ENCODE measurements around the gene ACTR5.
A peak's percentile ranks its signal among the peaks of the same experiment; 100 is the strongest.
"Not testable (repeated sequence)": the region's sequence is repeated elsewhere in the genome, so short reads cannot be mapped to it uniquely, and the experiment has no call there.

The ACTR5 gene

DNA sequence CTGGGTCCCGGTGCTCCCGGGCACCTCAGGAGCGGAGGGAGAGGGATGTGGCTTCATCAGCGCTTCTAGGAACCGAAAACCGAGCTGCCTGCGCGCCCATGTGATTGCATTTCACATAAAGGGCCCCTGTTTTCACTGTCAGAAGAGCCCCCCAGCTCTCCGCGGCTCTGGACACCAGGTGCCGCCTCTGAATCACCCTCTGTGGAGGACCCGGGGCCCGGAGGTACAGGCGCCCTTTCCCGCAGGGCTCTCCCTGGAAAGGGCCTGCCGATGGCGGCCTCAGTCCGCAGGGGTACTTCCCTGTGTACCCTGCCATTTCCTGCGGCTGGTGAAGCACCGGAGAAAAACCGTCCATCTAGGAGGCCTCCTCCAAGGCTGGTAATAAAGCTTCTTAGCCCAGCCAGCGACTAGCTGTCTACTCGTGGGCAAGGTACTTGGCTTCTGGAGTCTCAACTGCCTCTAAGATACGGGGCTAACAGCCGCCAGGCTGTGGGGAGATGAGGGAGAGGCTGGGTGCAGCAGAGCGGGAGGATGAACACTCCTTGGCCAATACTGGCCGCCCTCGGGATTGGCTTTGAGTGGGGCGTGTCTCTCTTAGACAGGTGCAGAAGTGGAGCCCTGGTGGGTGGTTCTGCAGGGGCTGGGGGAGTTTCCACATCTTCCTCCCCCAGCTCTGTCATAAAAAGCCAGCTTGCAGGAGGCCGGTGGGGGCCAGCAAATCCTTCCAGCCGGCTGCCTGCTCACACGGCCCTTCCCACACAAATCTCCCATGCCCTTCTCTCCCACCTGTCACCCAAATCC is 58.8 kb downstream of the ACTR5 start:
- Histone ChIP-seq H3K4me3 (ENCODE audit: low read depth, low read length) (peak overlapping the region; percentile 74), H3K27ac (ENCODE audit: low read depth, low read length) (no peak overlapping the region), H3K36me3 (ENCODE audit: control insufficient read depth, insufficient read depth, low read length) (no peaks in the 10 kb centered on the region), H3K27me3 (ENCODE audit: control insufficient read depth, insufficient read depth, low read length) (peaks cover 32% of the 10 kb centered on the region), H3K9ac (ENCODE audit: low read length) (peak overlapping the region; percentile 79), H3K9me3 (ENCODE audit: control insufficient read depth, insufficient read depth, low read depth, low read length) (no peaks in the 10 kb centered on the region), H3K4me1 (ENCODE audit: control insufficient read depth, insufficient read depth, low read length) (peaks cover 23% of the 10 kb centered on the region)

DNA sequence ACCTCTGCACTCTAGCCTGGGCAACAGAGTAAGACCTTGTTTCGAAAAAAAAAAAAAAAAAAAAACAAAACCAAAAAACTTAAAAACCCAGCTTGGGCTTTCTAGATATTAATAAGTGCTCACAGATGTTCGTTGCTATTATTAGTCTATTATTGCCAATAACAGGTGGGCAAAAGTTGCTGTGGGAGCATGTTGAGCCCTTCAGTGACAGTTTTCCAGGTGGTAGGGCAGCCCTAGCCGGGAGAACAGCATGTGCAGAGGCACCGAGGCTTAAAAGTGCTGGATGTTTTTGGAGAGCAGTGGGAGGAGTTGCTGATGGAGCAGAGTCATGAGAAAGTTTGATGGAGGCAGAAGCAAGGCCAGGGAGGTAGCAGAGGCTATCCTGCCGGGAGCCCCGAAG is 61.7 kb downstream of the ACTR5 start:
- no peak overlapping the region for H3K4me3 ChIP-seq (ENCODE audit: low read depth, low read length)
- no peaks in the 10 kb centered on the region for H3K36me3 ChIP-seq (ENCODE audit: control insufficient read depth, insufficient read depth, low read length)
- H3K9me3 ChIP-seq (ENCODE audit: control insufficient read depth, insufficient read depth, low read depth, low read length) = no peaks in the 10 kb centered on the region
- H3K4me1 ChIP-seq (ENCODE audit: control insufficient read depth, insufficient read depth, low read length) = peaks cover 15% of the 10 kb centered on the region
- peaks cover 32% of the 10 kb centered on the region for H3K27me3 ChIP-seq (ENCODE audit: control insufficient read depth, insufficient read depth, low read length)
- H3K9ac ChIP-seq (ENCODE audit: low read length) = no peak overlapping the region
- H3K27ac ChIP-seq (ENCODE audit: low read depth, low read length) = no peak overlapping the region

DNA sequence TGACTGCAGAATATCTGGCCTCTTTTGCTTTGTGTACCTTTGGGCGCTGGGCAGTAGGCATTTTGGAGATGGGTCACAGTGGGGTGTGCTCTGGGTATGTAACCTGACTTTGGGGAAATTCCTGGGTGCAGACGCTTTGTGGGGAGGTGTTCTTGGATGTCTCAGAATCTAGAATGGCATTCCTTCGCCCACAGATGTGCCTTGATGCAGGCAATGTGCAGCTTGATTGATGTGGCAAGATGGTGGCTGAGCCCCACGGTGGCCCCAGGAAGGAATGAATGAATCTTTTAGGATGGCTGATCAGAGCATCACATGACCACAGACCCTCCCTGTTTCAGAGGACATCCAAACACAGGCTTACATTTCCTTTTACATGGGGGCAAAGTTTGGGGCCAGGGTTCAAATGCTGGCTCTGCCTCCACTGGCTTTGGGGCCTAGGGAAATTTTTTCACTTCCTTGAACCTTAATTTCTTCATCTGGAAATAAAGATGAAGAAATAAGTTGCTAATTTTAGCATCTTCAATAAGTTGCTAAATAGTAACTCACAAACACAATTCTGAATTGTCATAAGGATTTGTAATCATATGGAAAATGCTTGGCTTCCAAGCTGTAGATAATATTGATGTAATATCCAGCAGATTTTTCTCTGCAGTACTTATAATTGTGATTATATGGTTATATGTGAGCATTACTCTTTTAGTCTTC is 62.8 kb downstream of the ACTR5 start:
- Histone ChIP-seq H3K27ac (ENCODE audit: low read depth, low read length) (no peak overlapping the region), H3K36me3 (ENCODE audit: control insufficient read depth, insufficient read depth, low read length) (no peaks in the 10 kb centered on the region), H3K9me3 (ENCODE audit: control insufficient read depth, insufficient read depth, low read depth, low read length) (no peaks in the 10 kb centered on the region), H3K27me3 (ENCODE audit: control insufficient read depth, insufficient read depth, low read length) (peaks cover 27% of the 10 kb centered on the region), H3K4me1 (ENCODE audit: control insufficient read depth, insufficient read depth, low read length) (peaks cover 12% of the 10 kb centered on the region), H3K4me3 (ENCODE audit: low read depth, low read length) (no peak overlapping the region), H3K9ac (ENCODE audit: low read length) (no peak overlapping the region)

DNA sequence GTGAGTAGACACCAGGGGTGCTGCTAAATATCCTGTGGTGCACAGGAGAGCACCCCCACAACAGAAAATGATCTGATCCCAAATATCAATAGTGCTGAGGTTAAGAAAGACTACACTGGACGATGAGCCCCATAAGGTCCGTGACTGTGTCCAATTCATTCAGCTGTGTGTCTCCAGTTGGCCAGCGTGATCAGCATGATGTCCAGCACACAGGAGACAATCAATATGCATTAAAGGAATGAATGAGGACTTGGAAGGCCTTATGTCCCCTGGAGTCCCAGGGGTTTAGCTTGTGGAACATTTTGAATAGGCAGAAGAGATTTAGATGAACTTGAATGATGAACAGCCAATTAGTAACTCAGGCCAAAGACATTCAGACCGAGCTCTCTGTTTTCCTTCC is 63.5 kb downstream of the ACTR5 start:
- H3K4me1 ChIP-seq (ENCODE audit: control insufficient read depth, insufficient read depth, low read length) = peaks cover 17% of the 10 kb centered on the region
- H3K9ac ChIP-seq (ENCODE audit: low read length) = no peak overlapping the region
- no peak overlapping the region for H3K27ac ChIP-seq (ENCODE audit: low read depth, low read length)

DNA sequence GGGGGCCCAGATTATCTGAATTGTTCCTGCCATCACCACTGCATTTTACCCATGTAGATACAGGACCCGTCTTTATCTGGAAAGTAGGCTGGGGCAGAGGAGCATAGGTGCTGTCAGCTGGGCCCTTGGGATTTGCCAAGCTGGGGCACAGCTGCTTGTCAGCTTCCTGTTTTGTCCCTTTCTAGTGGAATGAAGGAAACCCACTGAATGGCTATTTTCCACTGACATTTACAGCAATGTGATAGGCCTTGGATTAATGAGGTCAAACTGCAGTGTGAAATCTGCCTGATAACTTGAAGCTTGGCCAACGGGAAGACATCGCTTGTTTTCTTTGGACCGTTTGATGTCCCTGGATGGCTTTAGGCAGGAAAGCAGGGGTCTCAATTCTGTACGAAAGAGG is 63.9 kb downstream of the ACTR5 start:
- no peak overlapping the region for H3K27ac ChIP-seq (ENCODE audit: low read depth, low read length)

More for the DNA sequence above, 63.5 kb downstream of the ACTR5 start:
- Histone ChIP-seq H3K4me3 (ENCODE audit: low read depth, low read length) (no peak overlapping the region), H3K9me3 (ENCODE audit: control insufficient read depth, insufficient read depth, low read depth, low read length) (no peaks in the 10 kb centered on the region), H3K27me3 (ENCODE audit: control insufficient read depth, insufficient read depth, low read length) (peaks cover 20% of the 10 kb centered on the region), H3K36me3 (ENCODE audit: control insufficient read depth, insufficient read depth, low read length) (no peaks in the 10 kb centered on the region)

DNA sequence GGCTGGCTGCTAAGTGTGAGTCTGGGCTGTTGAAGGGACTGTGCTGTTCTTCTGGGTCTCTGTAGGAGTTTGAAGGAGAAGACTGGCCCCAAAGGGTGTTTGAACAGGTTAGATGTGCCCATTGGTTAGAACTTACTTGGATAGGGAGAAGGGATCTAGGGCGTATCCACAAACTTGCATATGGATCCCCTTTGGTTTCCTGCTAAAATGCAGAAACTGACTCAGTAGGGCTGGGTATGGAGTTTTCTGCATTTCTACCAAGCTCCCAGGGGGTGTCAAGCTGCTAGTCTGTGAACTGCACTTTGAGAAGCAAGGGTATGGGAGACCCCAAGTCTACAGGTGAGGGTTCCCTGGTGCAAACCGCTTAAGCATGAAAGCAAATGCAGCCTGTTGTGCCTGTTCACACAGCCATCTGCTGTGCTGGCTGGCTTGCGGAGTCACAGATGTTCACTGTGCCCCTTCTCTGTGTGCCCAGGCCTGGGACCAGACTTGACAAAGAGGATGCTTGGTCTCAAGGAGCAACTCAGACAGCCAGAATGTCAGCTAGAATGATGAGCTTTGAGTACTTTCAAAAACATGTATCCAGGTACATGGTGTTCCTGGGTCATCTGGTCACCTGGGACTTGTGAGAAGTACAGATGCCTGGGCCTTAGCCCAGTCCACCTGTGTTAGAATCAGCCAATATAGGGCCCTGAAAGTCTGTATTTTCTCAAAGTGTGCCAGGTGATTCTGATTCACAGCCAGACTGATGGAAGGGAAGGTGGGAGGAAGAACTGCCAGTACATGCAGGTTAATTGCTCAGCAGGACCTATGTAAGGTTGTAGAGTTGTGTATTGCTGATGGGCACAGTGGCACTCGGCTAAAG is 64.7 kb downstream of the ACTR5 start:
- Histone ChIP-seq H3K4me3 (ENCODE audit: low read depth, low read length) (no peak overlapping the region), H3K9ac (ENCODE audit: low read length) (no peak overlapping the region), H3K27ac (ENCODE audit: low read depth, low read length) (no peak overlapping the region), H3K4me1 (ENCODE audit: control insufficient read depth, insufficient read depth, low read length) (peaks cover 14% of the 10 kb centered on the region), H3K9me3 (ENCODE audit: control insufficient read depth, insufficient read depth, low read depth, low read length) (no peaks in the 10 kb centered on the region), H3K36me3 (ENCODE audit: control insufficient read depth, insufficient read depth, low read length) (no peaks in the 10 kb centered on the region), H3K27me3 (ENCODE audit: control insufficient read depth, insufficient read depth, low read length) (peaks cover 8% of the 10 kb centered on the region; the same call in 1 of the 2 replicates)

More for the DNA sequence above, 63.9 kb downstream of the ACTR5 start:
- Histone ChIP-seq H3K36me3 (ENCODE audit: control insufficient read depth, insufficient read depth, low read length) (no peaks in the 10 kb centered on the region), H3K9me3 (ENCODE audit: control insufficient read depth, insufficient read depth, low read depth, low read length) (no peaks in the 10 kb centered on the region), H3K9ac (ENCODE audit: low read length) (no peak overlapping the region), H3K4me3 (ENCODE audit: low read depth, low read length) (no peak overlapping the region), H3K27me3 (ENCODE audit: control insufficient read depth, insufficient read depth, low read length) (peaks cover 16% of the 10 kb centered on the region), H3K4me1 (ENCODE audit: control insufficient read depth, insufficient read depth, low read length) (peaks cover 14% of the 10 kb centered on the region)

DNA sequence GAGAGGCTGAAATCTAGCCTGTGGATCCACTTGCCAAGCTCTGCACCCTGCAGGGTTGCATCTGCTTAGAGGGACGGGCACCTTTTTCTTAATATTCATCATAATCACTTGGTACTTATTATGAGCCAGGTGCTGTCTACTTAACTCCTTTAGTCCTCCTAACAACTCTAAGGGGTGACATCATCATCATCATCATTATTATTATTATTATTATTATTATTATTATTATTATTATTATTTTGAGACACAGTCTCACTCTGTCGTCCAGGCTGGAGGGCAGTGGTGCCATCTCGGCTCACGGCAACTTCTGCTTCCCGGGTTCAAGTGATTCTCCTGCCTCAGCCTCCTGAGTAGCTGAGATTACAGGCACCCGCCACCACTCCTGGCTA is 65.3 kb downstream of the ACTR5 start:
- not testable (repeated sequence) for H3K36me3 ChIP-seq (ENCODE audit: control insufficient read depth, insufficient read depth, low read length); H3K4me3 ChIP-seq (ENCODE audit: low read depth, low read length); H3K27ac ChIP-seq (ENCODE audit: low read depth, low read length); H3K27me3 ChIP-seq (ENCODE audit: control insufficient read depth, insufficient read depth, low read length); H3K9ac ChIP-seq (ENCODE audit: low read length); H3K9me3 ChIP-seq (ENCODE audit: control insufficient read depth, insufficient read depth, low read depth, low read length)
- H3K4me1 ChIP-seq (ENCODE audit: control insufficient read depth, insufficient read depth, low read length) = peaks cover 20% of the 10 kb centered on the region

DNA sequence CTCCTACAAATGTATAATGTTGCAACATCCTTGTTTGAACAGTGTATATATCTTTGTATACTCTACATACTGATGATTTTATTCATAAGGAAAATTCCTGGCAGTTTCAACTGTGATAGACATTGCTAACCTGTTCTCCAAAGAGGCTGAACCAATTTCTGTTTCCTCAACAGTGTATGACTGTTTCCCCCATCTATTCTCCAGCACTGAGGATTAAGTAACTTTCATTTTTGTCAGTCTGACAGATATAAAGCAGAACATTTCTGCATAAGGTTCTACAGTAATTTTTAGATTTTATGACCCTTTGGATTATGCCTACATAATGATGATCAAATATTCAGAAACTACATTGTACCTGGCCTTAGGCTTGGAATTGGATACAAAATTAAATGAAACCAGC is 67.2 kb downstream of the ACTR5 start:
- no peaks in the 10 kb centered on the region for H3K9me3 ChIP-seq (ENCODE audit: control insufficient read depth, insufficient read depth, low read depth, low read length)
- H3K4me1 ChIP-seq (ENCODE audit: control insufficient read depth, insufficient read depth, low read length) = peaks cover 22% of the 10 kb centered on the region
- no peak overlapping the region for H3K27ac ChIP-seq (ENCODE audit: low read depth, low read length)
- H3K4me3 ChIP-seq (ENCODE audit: low read depth, low read length) = no peak overlapping the region
- no peaks in the 10 kb centered on the region for H3K36me3 ChIP-seq (ENCODE audit: control insufficient read depth, insufficient read depth, low read length)
- H3K9ac ChIP-seq (ENCODE audit: low read length) = no peak overlapping the region
- H3K27me3 ChIP-seq (ENCODE audit: control insufficient read depth, insufficient read depth, low read length) = no peaks in the 10 kb centered on the region

DNA sequence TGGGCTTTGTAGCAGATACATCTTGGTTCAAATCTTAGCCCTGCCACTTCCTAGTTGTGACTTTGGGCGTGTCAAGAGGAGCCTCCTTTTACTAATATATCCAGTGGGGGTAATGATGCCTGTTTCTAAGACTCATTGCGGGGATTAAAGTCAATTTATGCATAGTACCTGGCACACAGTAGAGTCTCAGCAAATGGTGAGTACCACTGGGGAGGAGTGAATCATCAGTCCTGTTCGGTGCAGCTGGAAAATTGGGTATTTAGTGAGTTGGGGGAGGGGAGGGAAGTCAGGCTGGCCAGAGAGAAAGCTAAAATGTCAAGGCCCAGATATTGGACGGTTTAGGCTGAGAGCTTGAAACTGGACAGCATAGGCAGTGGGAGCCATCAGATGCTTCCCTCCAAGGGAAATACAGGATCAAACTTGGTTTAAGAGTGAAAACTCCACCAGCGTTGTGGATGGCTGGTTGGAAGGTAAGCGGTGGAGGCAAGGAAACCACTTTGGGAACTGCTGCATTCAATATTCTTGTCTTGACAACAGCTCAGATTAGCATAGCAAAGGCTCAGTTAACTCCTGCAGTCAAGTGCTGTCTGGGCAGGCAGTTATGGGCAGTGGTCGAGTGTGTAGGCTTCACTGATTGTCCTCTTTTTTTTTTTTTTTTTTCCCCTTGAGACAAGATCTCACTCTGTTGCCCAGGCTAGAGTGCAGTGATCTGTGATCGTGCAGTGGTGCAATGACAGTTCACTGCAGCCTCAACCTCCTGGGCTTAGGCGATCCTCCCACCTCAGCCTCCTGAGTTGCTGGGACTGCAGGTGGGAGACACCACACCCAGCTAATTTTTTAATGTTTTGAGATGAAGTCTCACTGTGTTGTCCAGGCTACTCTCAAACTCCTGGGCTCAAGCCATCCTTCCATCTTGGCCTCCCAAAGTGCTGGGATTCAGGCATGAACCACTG is 70.1 kb downstream of the ACTR5 start:
- H3K27ac ChIP-seq (ENCODE audit: low read depth, low read length) = peak overlapping the region; percentile 43; the same call in 1 of the 2 replicates

More for the DNA sequence above, 70.1 kb downstream of the ACTR5 start:
- Histone ChIP-seq H3K4me3 (ENCODE audit: low read depth, low read length) (peak overlapping the region; percentile 44; the same call in 1 of the 2 replicates), H3K9ac (ENCODE audit: low read length) (peak overlapping the region; percentile 49), H3K36me3 (ENCODE audit: control insufficient read depth, insufficient read depth, low read length) (no peaks in the 10 kb centered on the region), H3K4me1 (ENCODE audit: control insufficient read depth, insufficient read depth, low read length) (peaks cover 17% of the 10 kb centered on the region), H3K27me3 (ENCODE audit: control insufficient read depth, insufficient read depth, low read length) (no peaks in the 10 kb centered on the region), H3K9me3 (ENCODE audit: control insufficient read depth, insufficient read depth, low read depth, low read length) (no peaks in the 10 kb centered on the region)
